H9 (cell line): Measurements from ENCODE around the gene DOCK1. TPM values are rescaled to one million over a fixed set of nuclear protein-coding genes. Genes with fewer than 3 reads are reported as not detected.

ENCODE experiments used
- DNase-seq: peaks from one replicate; pipeline ENCODE4 v3.0.0-alpha.2; 2017
- H2AFZ ChIP-seq: one replicate; pipeline ENCODE4 v1.6.1; 2013; ENCODE audit warnings: mild to moderate bottlenecking, low read length, control low read depth, moderate library complexity
- H2AK5ac ChIP-seq: 2 replicates; pipeline ENCODE4 v1.6.1; 2013; ENCODE audit warnings: low read length, control low read depth, mixed read lengths; ENCODE audit not compliant: insufficient read length
- H2BK120ac ChIP-seq: one replicate; pipeline ENCODE4 v1.6.1; 2013; ENCODE audit warnings: low read depth, mild to moderate bottlenecking, low read length, control low read depth, inconsistent platforms; ENCODE audit not compliant: poor library complexity, severe bottlenecking
- H2BK12ac ChIP-seq: 2 replicates; pipeline ENCODE4 v1.6.1; 2013; ENCODE audit warnings: low read length, control low read depth, mixed read lengths, low read depth; ENCODE audit not compliant: insufficient read length
- H2BK15ac ChIP-seq: 2 replicates; pipeline ENCODE4 v1.6.1; 2013; ENCODE audit warnings: low read depth, low read length, control low read depth
- H2BK20ac ChIP-seq: one replicate; pipeline ENCODE4 v1.6.1; 2013; ENCODE audit warnings: low read depth, mild to moderate bottlenecking, low read length, control low read depth, inconsistent platforms; ENCODE audit not compliant: poor library complexity, severe bottlenecking
- H2BK5ac ChIP-seq: 2 replicates; pipeline ENCODE4 v1.6.1; 2013; ENCODE audit warnings: low read length, control low read depth, mixed read lengths; ENCODE audit not compliant: insufficient read length
- H3K14ac ChIP-seq: 2 replicates; pipeline ENCODE4 v1.6.1; 2013; ENCODE audit warnings: low read length, control low read depth; ENCODE audit not compliant: insufficient read depth
- H3K18ac ChIP-seq: 2 replicates; pipeline ENCODE4 v1.6.1; 2013; ENCODE audit warnings: low read depth, mild to moderate bottlenecking, mixed read lengths, low read length, control low read depth; ENCODE audit not compliant: insufficient read length
- H3K23ac ChIP-seq: 2 replicates; pipeline ENCODE4 v1.6.1; 2013; ENCODE audit warnings: low read length, control low read depth, mixed read lengths, low read depth; ENCODE audit not compliant: insufficient read length
- H3K23me2 ChIP-seq: 2 replicates; pipeline ENCODE4 v1.6.1; 2013; ENCODE audit warnings: low read depth, mild to moderate bottlenecking, mixed read lengths, low read length, control low read depth; ENCODE audit not compliant: insufficient read length, poor library complexity, severe bottlenecking
- H3K27ac ChIP-seq: 2 replicates; pipeline ENCODE4 v1.5.1; 2013; ENCODE audit warnings: low read length, control low read depth, mixed read lengths, low read depth; ENCODE audit not compliant: insufficient read length
- H3K27me3 ChIP-seq: 2 replicates; pipeline ENCODE4 v1.6.1; 2013; ENCODE audit warnings: low read length, control low read depth, inconsistent platforms; ENCODE audit not compliant: insufficient read depth
- H3K4ac ChIP-seq: 2 replicates; pipeline ENCODE4 v1.6.1; 2013; ENCODE audit warnings: low read depth, mild to moderate bottlenecking, control low read depth, inconsistent platforms, low read length, moderate library complexity
- H3K4me1 ChIP-seq: 2 replicates; pipeline ENCODE4 v1.6.1; 2013; ENCODE audit warnings: low read length, control low read depth, inconsistent platforms; ENCODE audit not compliant: insufficient read depth
- H3K4me2 ChIP-seq: 2 replicates; pipeline ENCODE4 v1.6.1; 2013; ENCODE audit warnings: low read length, control low read depth, mixed read lengths; ENCODE audit not compliant: insufficient read length, insufficient read depth
- H3K56ac ChIP-seq: 2 replicates; pipeline ENCODE4 v1.6.1; 2013; ENCODE audit warnings: low read depth, mild to moderate bottlenecking, mixed read lengths, low read length, control low read depth; ENCODE audit not compliant: insufficient read length
- H3K79me1 ChIP-seq: 2 replicates; pipeline ENCODE4 v1.6.1; 2013; ENCODE audit warnings: low read depth, mild to moderate bottlenecking, moderate library complexity, low read length, control low read depth, inconsistent platforms; ENCODE audit not compliant: insufficient read depth, poor library complexity, severe bottlenecking
- H3K79me2 ChIP-seq: 2 replicates; pipeline ENCODE4 v1.6.1; 2013; ENCODE audit warnings: low read length, control low read depth, inconsistent platforms; ENCODE audit not compliant: insufficient read depth
- H3K9ac ChIP-seq: 2 replicates; pipeline ENCODE4 v1.6.1; 2013; ENCODE audit warnings: low read length, control low read depth, mixed read lengths; ENCODE audit not compliant: insufficient read length; ENCODE audit errors: extremely low read depth
- H3K9me3 ChIP-seq: one replicate; pipeline ENCODE4 v1.6.1; 2013; ENCODE audit warnings: low read depth, low read length, inconsistent platforms; ENCODE audit not compliant: control insufficient read depth
- H3T11ph ChIP-seq: one replicate; pipeline ENCODE4 v1.6.1; 2013; ENCODE audit warnings: mild to moderate bottlenecking, low read length, control low read depth, inconsistent platforms
- H4K20me1 ChIP-seq: one replicate; pipeline ENCODE4 v1.6.1; 2013; ENCODE audit not compliant: control insufficient read depth, insufficient read length, insufficient read depth
- H4K5ac ChIP-seq: 2 replicates; pipeline ENCODE4 v1.6.1; 2013; ENCODE audit warnings: low read depth, mild to moderate bottlenecking, mixed read lengths, low read length, control low read depth; ENCODE audit not compliant: insufficient read length
- H4K8ac ChIP-seq: replicated peaks from 2 replicates; pipeline ENCODE4 v1.6.1; 2013; ENCODE audit warnings: low read length, control low read depth, mixed read lengths, low read depth; ENCODE audit not compliant: insufficient read length
- H4K91ac ChIP-seq: 2 replicates; pipeline ENCODE4 v1.6.1; 2013; ENCODE audit warnings: low read depth, mild to moderate bottlenecking, moderate library complexity, mixed read lengths, low read length, control low read depth; ENCODE audit not compliant: insufficient read length
- H3K27ac Mint-ChIP-seq, 3 experiments: 2 replicates in 2 of 3; 3 replicates in 1 of 3; pipeline ENCODE4 v1.8.0; 2020 to 2021; ENCODE audit warnings: mixed read lengths in 3 of 3, mild to moderate bottlenecking in 1 of 3, moderate library complexity in 1 of 3
- H3K27me3 Mint-ChIP-seq: 2 replicates; pipeline ENCODE4 v1.8.0; 2021; ENCODE audit warnings: low read depth, mild to moderate bottlenecking, moderate library complexity, mixed read lengths
- H3K36me3 Mint-ChIP-seq, 3 experiments: 2 replicates in 2 of 3; 3 replicates in 1 of 3; pipeline ENCODE4 v1.8.0; 2020 to 2021; ENCODE audit warnings: low read depth in 3 of 3, mixed read lengths in 3 of 3; ENCODE audit not compliant: insufficient read depth in 1 of 3
- H3K4me1 Mint-ChIP-seq, 2 experiments: 2 replicates each; pipeline ENCODE4 v1.8.0; 2020; ENCODE audit warnings: mixed read lengths in 2 of 2
- H3K4me3 Mint-ChIP-seq, 2 experiments: 2 replicates in 1 of 2; 3 replicates in 1 of 2; pipeline ENCODE4 v1.8.0; 2020 to 2021; ENCODE audit warnings: mild to moderate bottlenecking in 2 of 2, mixed read lengths in 2 of 2, moderate library complexity in 1 of 2
- H3K9me3 Mint-ChIP-seq, 2 experiments: 2 replicates in 1 of 2; 3 replicates in 1 of 2; pipeline ENCODE4 v1.8.0; 2020; ENCODE audit warnings: mild to moderate bottlenecking in 2 of 2, mixed read lengths in 2 of 2, moderate library complexity in 1 of 2
- CTCF ChIP-seq: fragments of 200-600 bp; sonication (generic); conservative IDR thresholded peaks from 3 replicates; pipeline ENCODE4 v1.8.0; 2021; ENCODE audit warnings: antibody characterized with exemption, mild to moderate bottlenecking
- WGBS: extraction: QIAGEN DNeasy Blood & Tissue Kit; methylation state at CpG from one replicate; pipeline ENCODE4 v1.1.7; 2013; ENCODE audit warnings: missing lambda C conversion rate, low lambda C conversion rate, mixed read lengths; ENCODE audit not compliant: insufficient read length; ENCODE audit errors: extremely low coverage; 5-methylcytosine and 5-hydroxymethylcytosine counted together
- total RNA-seq: library from RNA; stranded (reverse); gene quantifications from 2 replicates; pipeline ENCODE4 v1.2.1, GENCODE V29; 2021

DOCK1 gene
- total RNA-seq, 1 experiment from 2014 or later, result 57.0 TPM

GRCh38 chr10:127117125-127117524, 211.9 kb downstream of the DOCK1 start:
- no peak overlapping the region for H2BK12ac ChIP-seq
- no peak overlapping the region for H2AFZ ChIP-seq
- H4K5ac ChIP-seq, result no peak overlapping the region
- H4K8ac ChIP-seq, result no peak overlapping the region
- H3K18ac ChIP-seq, result no peak overlapping the region
- H3K9me3 ChIP-seq, result no peaks in the 10 kb centered on the region
- Mint-ChIP-seq H3K27me3 (no peaks in the 10 kb centered on the region), H3K4me3 (no peak overlapping the region), H3K4me1 (peaks cover 5 to 6% of the 10 kb centered on the region in 2 experiments), H3K36me3 (peaks cover 2 to 13% (median 4%) of the 10 kb centered on the region in 3 experiments; a peak in 6 of 7 replicates), H3K27ac (no peak overlapping the region), H3K9me3 (no peaks in the 10 kb centered on the region)
- peaks cover 2% of the 10 kb centered on the region; the same call in 1 of the 2 replicates for H3K4me1 ChIP-seq
- H4K20me1 ChIP-seq, result no peaks in the 10 kb centered on the region
- H3K27ac ChIP-seq, result no peak overlapping the region
- H3K56ac ChIP-seq, result no peak overlapping the region
- no peak overlapping the region for H2AK5ac ChIP-seq
- no peak overlapping the region for H3K23ac ChIP-seq
- H2BK20ac ChIP-seq, result no peak overlapping the region
- no peak overlapping the region for H2BK15ac ChIP-seq
- no peak overlapping the region for H2BK120ac ChIP-seq
- WGBS, result no CpG with 5 or more reads among the region's 4 CpGs
- peak; percentile 60 for DNase-seq
- no peak overlapping the region for H4K91ac ChIP-seq
- H3K79me1 ChIP-seq, result no peaks in the 10 kb centered on the region
- no peak overlapping the region for H3K4ac ChIP-seq
- no peak for TF ChIP-seq CTCF
- no peaks in the 10 kb centered on the region for H3K27me3 ChIP-seq
- H3K9ac ChIP-seq, result no peak overlapping the region
- peaks cover 3% of the 10 kb centered on the region for H3K23me2 ChIP-seq
- H2BK5ac ChIP-seq, result no peak overlapping the region
- H3K14ac ChIP-seq, result no peak overlapping the region
- no peak overlapping the region for H3T11ph ChIP-seq
- no peaks in the 10 kb centered on the region for H3K79me2 ChIP-seq
- no peak overlapping the region for H3K4me2 ChIP-seq
